GM13977 (cell line): ENCODE data around the gene ACP7.
"Not testable (repeated sequence)": the region's sequence is repeated elsewhere in the genome, so short reads cannot be mapped to it uniquely, and the experiment has no call there.

Experiments
- DNase-seq: peaks from one replicate; pipeline ENCODE4 v3.0.0; 2012; ENCODE audit warnings: low spot score
- CTCF ChIP-seq: IDR thresholded peaks from 2 replicates; pipeline ENCODE4 v1.5.1; 2012; ENCODE audit warnings: mild to moderate bottlenecking, control low read depth; ENCODE audit not compliant: insufficient read depth; ENCODE audit errors: extremely low read depth, missing control alignments
- in situ Hi-C: fragments of 300-500 bp; cut with MboI; formaldehyde crosslinking; loops from one replicate; pipeline ENCODE4 v1.12.0; 2022; ENCODE audit warnings: low sequenced_read_pairs, low pct_unique_long_range_greater_than_20kb, mixed read lengths, inconsistent platforms; ENCODE audit not compliant: unreplicated experiment

ACP7 gene

DNA sequence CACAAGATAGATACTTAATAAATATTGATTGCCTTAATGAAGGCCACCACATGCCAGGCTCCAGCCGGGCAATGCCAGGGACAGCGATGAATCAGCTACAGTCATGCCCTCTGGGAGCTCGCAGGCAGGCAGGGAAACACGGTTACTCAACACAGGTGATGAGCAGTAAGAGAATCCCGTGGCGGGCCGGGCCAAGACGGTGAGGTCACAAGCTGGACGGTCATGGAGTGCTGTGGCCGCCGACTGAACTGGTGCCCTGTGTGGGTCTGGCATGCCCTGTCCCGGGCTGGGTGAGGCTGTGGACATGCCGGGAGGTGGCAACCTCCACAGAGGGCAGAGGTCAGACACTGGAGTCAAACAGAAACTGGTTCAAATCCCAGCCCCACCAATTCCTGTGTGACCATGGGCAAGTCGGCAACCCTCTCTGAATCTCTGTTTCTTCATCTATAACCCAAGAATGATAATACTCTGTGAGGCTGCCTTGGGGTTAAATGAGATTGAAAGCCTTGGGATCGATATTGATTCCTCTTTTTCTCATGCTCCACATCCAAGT is 28.2 kb downstream of the ACP7 start:
- no peak for DNase-seq
- no peak for TF ChIP-seq CTCF
- in situ Hi-C loops, result loop anchor here (25.0 kb wide), 1 partner anchor 425 kb away; the partner anchor contains the start of genes EID2 and EID2B

DNA sequence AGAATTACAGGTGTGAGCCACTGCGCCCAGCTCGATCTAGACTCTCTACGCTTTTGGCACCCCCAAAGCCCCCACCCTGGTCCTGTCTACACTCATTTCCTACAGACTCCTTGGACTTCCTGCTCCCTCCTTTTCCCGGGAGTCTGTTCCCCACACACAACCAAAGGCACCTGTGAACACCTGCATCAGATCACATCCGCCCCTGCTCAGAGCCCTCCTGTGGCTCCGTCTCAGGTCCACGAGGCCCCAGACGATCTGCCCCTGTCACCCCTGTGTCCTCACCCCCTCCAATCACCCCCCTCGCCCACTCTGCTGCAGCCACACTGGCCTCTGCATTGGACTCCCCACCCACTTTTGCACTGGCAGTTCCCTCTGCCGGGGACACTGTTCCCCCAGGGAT is 29.0 kb downstream of the ACP7 start:
- no peak for DNase-seq
- in situ Hi-C loops, result loop anchor here (25.0 kb wide), 1 partner anchor 424 kb away; the partner anchor contains the start of genes EID2 and EID2B
- TF ChIP-seq CTCF, result no peak

DNA sequence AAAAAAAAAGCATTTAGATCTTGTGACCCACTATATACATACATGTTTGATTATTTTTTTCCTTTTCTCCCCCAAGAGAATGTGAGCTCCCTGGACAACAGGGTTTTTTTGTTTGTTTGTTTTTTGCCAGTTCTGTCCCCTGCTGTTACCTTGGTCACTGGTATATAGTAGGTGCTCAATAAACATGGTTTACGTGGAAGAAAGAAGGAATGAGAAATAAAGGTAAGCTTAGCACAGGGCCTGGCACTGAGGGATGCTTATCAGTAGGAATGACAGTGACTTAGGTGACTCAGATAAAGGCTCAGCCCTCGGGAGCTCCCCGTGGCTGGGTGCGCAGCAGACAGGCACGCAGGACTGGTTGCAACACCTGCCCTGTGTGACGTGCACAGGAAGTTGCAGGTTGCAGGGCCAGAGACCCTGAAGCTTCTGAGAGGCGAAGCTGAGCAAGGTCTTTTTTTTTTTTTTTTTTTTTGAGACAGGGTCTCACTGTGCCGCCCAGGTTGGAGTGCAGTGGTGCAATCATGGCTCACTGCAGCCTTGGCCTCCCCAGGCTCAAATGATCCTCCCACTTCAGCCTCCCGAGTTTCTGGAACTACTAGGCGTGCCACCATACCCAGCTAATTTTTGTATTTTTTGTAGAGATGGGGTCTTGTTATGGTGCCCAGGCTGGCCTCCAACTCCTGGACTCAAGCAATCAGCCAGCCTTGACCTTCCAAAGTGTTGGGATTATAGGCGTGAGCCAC is 31.1 kb downstream of the ACP7 start:
- DNase-seq, result no peak
- in situ Hi-C loops, result loop anchor here (25.0 kb wide), 1 partner anchor 422 kb away; the partner anchor contains the start of genes EID2 and EID2B
- TF ChIP-seq CTCF, result no peak

- in situ Hi-C loops, result loop anchor here (25.0 kb wide), 1 partner anchor 420 kb away; the partner anchor contains the start of genes EID2 and EID2B
- not testable (repeated sequence) for DNase-seq
Measured at GRCh38 chr19:39117023-39117422, 32.9 kb downstream of the ACP7 start.

- TF ChIP-seq CTCF, result no peak
- in situ Hi-C loops, result loop anchor here (10.0 to 25.0 kb wide), 2 partner anchors 215 to 417 kb away; partner anchors contain the start of genes EID2, EID2B and GMFG
- DNase-seq, result no peak
Measured at GRCh38 chr19:39119830-39120229, 35.7 kb downstream of the ACP7 start.

DNA sequence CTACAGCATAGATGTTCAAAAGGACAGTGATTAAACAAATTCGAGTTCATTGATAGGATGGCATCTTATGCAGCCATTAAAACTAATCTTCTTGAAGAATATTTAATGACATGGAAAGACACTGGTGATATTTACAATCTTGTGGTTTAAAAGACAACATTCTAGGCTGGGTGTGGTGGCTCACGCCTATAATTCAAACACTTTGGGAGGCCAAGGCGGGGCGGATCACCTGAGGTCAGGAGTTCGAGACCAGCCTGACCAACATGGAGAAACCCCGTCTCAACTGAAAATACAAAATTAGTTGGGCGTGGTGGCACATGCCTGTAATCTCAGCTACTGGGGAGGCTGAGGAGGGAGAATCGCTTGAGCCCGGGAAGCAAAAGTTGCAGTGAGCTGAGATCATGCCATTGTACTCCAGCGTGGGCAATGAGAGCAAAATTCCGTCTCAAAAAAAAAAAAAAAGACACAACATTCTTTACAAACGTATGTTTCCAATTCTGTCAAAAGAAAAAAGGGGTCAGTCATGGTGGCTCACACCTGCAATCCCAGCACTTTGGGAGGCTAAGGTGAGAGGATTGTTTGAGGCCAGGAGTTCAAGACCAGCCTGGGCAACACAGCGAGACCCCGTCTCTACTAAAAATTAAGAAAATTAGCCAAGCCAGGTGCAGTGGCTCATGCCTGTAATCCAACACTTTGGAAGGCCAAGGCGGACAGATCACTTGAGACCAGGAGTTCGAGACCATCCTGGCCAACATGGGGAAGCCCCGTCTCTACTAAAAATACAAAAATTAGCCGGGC is 39.0 kb downstream of the ACP7 start:
- DNase-seq, result no peak
- no peak for TF ChIP-seq CTCF
- in situ Hi-C loops, result loop anchor here (10.0 to 25.0 kb wide), 2 partner anchors 212 to 414 kb away; partner anchors contain the start of genes EID2, EID2B and GMFG
